ENCODE measurements around the gene SIGLEC10. TPM values are rescaled to one million over a fixed set of nuclear protein-coding genes. Genes with fewer than 3 reads are reported as not detected.

SIGLEC10 gene
- total and polyA plus RNA-seq, 9 of the 15 experiments (the other 6 are each of a cell fraction or from before 2014, with no cell fraction given): 0.10 to 1.8 (median 0.82) TPM

DNA sequence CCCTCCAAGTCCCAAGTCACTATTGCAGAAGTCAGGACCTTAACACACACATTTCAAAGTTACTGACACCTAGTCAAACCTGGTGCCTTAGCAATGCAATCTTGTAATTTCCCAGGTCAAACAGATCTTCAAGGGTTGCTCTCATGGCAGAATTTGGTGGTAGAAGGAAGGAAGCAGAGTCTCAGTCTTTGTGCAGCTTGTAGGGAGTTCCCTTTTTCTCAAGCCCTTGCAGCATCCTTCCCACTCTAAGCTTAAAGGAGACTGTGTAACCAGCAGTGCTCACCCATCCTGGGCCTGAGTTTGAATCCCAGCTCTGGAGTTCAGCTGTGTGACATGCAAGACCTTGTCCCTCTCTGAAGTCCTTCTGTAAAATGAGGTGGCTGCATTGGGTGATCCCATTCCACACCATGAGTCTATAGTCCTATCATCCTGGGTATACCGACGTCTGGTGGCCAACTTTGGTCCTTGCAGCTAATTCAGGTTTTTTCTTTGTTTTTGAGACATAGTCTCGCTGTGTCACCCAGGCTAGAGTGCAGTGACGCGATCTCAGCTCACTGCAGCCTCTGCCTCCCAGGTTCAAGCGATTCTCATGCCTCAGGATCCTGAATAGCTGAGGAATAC lies 9.8 kb downstream of the SIGLEC10 start (continued):
- TF ChIP-seq SP1 (CRISPR knock-in tag; IDR thresholded peaks at IDR 0.05) (no peak), ZNF354B (CRISPR knock-in tag; IDR thresholded peaks at IDR 0.05) (no peak), SRSF3 (IDR thresholded peaks at IDR 0.05; ENCODE audit: insufficient read depth, low read length) (no peak), FOXM1 (IDR thresholded peaks at IDR 0.05; ENCODE audit: low read depth) (no peak), FOXM1 (CRISPR knock-in tag; IDR thresholded peaks at IDR 0.05; ENCODE audit: low read depth) (no peak), XRCC4 (IDR thresholded peaks at IDR 0.05; ENCODE audit: extremely low read depth, insufficient read depth, insufficient read length) (no peak), ZZZ3 (IDR thresholded peaks at IDR 0.05) (no peak), TRIM24 (IDR thresholded peaks at IDR 0.05) (no peak), TSC22D4 (tag; IDR thresholded peaks at IDR 0.05) (no peak), ZNF507 (tag; conservative IDR thresholded peaks at IDR 0.05) (no peak), ZNF121 (CRISPR knock-in tag; conservative IDR thresholded peaks at IDR 0.05) (no peak), ZFX (CRISPR knock-in tag; IDR thresholded peaks at IDR 0.05) (no peak), ZNF140 (CRISPR knock-in tag; IDR thresholded peaks at IDR 0.05) (no peak), ZNF41 (CRISPR knock-in tag; conservative IDR thresholded peaks at IDR 0.05) (no peak), NCOR1 (IDR thresholded peaks at IDR 0.05) (no peak)
- TF ChIP-seq, protein P1, sequence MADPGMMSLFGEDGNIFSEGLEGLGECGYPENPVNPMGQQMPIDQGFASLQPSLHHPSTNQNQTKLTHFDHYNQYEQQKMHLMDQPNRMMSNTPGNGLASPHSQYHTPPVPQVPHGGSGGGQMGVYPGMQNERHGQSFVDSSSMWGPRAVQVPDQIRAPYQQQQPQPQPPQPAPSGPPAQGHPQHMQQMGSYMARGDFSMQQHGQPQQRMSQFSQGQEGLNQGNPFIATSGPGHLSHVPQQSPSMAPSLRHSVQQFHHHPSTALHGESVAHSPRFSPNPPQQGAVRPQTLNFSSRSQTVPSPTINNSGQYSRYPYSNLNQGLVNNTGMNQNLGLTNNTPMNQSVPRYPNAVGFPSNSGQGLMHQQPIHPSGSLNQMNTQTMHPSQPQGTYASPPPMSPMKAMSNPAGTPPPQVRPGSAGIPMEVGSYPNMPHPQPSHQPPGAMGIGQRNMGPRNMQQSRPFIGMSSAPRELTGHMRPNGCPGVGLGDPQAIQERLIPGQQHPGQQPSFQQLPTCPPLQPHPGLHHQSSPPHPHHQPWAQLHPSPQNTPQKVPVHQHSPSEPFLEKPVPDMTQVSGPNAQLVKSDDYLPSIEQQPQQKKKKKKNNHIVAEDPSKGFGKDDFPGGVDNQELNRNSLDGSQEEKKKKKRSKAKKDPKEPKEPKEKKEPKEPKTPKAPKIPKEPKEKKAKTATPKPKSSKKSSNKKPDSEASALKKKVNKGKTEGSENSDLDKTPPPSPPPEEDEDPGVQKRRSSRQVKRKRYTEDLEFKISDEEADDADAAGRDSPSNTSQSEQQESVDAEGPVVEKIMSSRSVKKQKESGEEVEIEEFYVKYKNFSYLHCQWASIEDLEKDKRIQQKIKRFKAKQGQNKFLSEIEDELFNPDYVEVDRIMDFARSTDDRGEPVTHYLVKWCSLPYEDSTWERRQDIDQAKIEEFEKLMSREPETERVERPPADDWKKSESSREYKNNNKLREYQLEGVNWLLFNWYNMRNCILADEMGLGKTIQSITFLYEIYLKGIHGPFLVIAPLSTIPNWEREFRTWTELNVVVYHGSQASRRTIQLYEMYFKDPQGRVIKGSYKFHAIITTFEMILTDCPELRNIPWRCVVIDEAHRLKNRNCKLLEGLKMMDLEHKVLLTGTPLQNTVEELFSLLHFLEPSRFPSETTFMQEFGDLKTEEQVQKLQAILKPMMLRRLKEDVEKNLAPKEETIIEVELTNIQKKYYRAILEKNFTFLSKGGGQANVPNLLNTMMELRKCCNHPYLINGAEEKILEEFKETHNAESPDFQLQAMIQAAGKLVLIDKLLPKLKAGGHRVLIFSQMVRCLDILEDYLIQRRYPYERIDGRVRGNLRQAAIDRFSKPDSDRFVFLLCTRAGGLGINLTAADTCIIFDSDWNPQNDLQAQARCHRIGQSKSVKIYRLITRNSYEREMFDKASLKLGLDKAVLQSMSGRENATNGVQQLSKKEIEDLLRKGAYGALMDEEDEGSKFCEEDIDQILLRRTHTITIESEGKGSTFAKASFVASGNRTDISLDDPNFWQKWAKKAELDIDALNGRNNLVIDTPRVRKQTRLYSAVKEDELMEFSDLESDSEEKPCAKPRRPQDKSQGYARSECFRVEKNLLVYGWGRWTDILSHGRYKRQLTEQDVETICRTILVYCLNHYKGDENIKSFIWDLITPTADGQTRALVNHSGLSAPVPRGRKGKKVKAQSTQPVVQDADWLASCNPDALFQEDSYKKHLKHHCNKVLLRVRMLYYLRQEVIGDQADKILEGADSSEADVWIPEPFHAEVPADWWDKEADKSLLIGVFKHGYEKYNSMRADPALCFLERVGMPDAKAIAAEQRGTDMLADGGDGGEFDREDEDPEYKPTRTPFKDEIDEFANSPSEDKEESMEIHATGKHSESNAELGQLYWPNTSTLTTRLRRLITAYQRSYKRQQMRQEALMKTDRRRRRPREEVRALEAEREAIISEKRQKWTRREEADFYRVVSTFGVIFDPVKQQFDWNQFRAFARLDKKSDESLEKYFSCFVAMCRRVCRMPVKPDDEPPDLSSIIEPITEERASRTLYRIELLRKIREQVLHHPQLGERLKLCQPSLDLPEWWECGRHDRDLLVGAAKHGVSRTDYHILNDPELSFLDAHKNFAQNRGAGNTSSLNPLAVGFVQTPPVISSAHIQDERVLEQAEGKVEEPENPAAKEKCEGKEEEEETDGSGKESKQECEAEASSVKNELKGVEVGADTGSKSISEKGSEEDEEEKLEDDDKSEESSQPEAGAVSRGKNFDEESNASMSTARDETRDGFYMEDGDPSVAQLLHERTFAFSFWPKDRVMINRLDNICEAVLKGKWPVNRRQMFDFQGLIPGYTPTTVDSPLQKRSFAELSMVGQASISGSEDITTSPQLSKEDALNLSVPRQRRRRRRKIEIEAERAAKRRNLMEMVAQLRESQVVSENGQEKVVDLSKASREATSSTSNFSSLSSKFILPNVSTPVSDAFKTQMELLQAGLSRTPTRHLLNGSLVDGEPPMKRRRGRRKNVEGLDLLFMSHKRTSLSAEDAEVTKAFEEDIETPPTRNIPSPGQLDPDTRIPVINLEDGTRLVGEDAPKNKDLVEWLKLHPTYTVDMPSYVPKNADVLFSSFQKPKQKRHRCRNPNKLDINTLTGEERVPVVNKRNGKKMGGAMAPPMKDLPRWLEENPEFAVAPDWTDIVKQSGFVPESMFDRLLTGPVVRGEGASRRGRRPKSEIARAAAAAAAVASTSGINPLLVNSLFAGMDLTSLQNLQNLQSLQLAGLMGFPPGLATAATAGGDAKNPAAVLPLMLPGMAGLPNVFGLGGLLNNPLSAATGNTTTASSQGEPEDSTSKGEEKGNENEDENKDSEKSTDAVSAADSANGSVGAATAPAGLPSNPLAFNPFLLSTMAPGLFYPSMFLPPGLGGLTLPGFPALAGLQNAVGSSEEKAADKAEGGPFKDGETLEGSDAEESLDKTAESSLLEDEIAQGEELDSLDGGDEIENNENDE (IDR thresholded peaks at IDR 0.05; ENCODE audit: low read depth, low read length): no peak
- TF ChIP-seq, protein P2, sequence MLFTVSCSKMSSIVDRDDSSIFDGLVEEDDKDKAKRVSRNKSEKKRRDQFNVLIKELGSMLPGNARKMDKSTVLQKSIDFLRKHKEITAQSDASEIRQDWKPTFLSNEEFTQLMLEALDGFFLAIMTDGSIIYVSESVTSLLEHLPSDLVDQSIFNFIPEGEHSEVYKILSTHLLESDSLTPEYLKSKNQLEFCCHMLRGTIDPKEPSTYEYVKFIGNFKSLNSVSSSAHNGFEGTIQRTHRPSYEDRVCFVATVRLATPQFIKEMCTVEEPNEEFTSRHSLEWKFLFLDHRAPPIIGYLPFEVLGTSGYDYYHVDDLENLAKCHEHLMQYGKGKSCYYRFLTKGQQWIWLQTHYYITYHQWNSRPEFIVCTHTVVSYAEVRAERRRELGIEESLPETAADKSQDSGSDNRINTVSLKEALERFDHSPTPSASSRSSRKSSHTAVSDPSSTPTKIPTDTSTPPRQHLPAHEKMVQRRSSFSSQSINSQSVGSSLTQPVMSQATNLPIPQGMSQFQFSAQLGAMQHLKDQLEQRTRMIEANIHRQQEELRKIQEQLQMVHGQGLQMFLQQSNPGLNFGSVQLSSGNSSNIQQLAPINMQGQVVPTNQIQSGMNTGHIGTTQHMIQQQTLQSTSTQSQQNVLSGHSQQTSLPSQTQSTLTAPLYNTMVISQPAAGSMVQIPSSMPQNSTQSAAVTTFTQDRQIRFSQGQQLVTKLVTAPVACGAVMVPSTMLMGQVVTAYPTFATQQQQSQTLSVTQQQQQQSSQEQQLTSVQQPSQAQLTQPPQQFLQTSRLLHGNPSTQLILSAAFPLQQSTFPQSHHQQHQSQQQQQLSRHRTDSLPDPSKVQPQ (CRISPR knock-in tag; IDR thresholded peaks at IDR 0.05; ENCODE audit: borderline replicate concordance): no peak

Data from K562 (cell line).